Psoas muscle (tissue), 8 donors: Measurements from ENCODE around the gene MDFIC2. TPM values are rescaled to one million over a fixed set of nuclear protein-coding genes. Genes with fewer than 3 reads are reported as not detected.

Experiments
- ATAC-seq, 4 donors: fragments of 200-7000 bp; cut with Tn5 transposase; one replicate each; pipeline ENCODE4 v1.9.1; 2020; ENCODE audit warnings: moderate library complexity in 3 of 4, mild to moderate bottlenecking in 2 of 4
- DNase-seq, 2 donors: peaks; one replicate each; pipeline ENCODE4 v3.0.0-alpha.2; 2020
- H3K27ac ChIP-seq: fragments of 200-600 bp; one replicate; pipeline ENCODE4 v1.8.0; 2022
- H3K27me3 ChIP-seq, 3 donors: fragments of 200-600 bp in 1 of 3; one replicate each; pipeline versions ENCODE4 v1.6.1 to v1.8.0; 2013 to 2022; ENCODE audit warnings: low read length in 2 of 3, mild to moderate bottlenecking in 2 of 3, moderate library complexity in 1 of 3; ENCODE audit not compliant: insufficient read depth in 3 of 3
- H3K36me3 ChIP-seq, 2 donors: fragments of 200-600 bp in 1 of 2; one replicate each; pipeline versions ENCODE4 v1.6.1 to v1.8.0; 2013 to 2022; ENCODE audit warnings: low read depth in 1 of 2, mild to moderate bottlenecking in 1 of 2, moderate library complexity in 1 of 2; ENCODE audit not compliant: insufficient read depth in 1 of 2
- H3K4me1 ChIP-seq: fragments of 200-600 bp; one replicate; pipeline ENCODE4 v1.8.0; 2022
- H3K4me3 ChIP-seq: fragments of 200-600 bp; one replicate; pipeline ENCODE4 v1.8.0; 2022; ENCODE audit warnings: mild to moderate bottlenecking
- H3K9me3 ChIP-seq: fragments of 200-600 bp; one replicate; pipeline ENCODE4 v1.8.0; 2022
- CTCF ChIP-seq: fragments of 200-600 bp; IDR thresholded peaks from one replicate; pipeline ENCODE4 v1.8.0; 2022; ENCODE audit warnings: antibody characterized with exemption
- WGBS, 3 donors: extraction: QIAGEN DNeasy Blood & Tissue Kit; methylation state at CpG; one replicate each; pipeline versions ENCODE4 v1.1.6 to v1.1.7; 2013; 5-methylcytosine and 5-hydroxymethylcytosine counted together
- intact Hi-C, 2 donors: fragments of 100-400 bp; cut with DNase I; formaldehyde crosslinking; loops; one replicate each; pipeline versions ENCODE4 v1.11.0 to v1.14.2; 2022
- polyA plus RNA-seq, 3 donors: library from polyadenylated mRNA; stranded (reverse); fragments of 200-250 nt; gene quantifications; one replicate each; pipeline ENCODE4 v1.2.3, GENCODE V29; 2013
- total RNA-seq, 4 donors: library from RNA; stranded (reverse); fragmentation: NEBNext Ultra II Directional in 2 of 4; extraction: Animal tissue kit (Norgen Biotek cat#: 25700) in 2 of 4; gene quantifications; one replicate each; pipeline versions ENCODE4 v1.2.1 to v1.2.4, GENCODE V29; 2021 to 2023
- donor health status: healthy with polysubstance abuse.
- donor health status: DM: no; HTN: no; CAD: no; lungs with moderate emphysema.
- donor health status: Bipolar disorder and iron deficiency.
- donor health status: healthy.
- donor health status: DM: yes; HTN: yes; CAD: no.
- donor health status: DM: no; HTN: no; CAD: no.
- donor health status: DM: no; HTN: no; CAD: no.
- donor health status: DM: yes; HTN: yes; CAD: no.

The MDFIC2 gene
- total and polyA plus RNA-seq, 7 donors: not detected

GRCh38 chr3:70273492-70273891 is 38.9 kb downstream of the MDFIC2 start:
- intact Hi-C loops: no loop called here
- Histone ChIP-seq H3K4me3 (no peak overlapping the region), H3K4me1 (no peaks in the 10 kb centered on the region), H3K9me3 (no peaks in the 10 kb centered on the region), H3K27ac (no peak overlapping the region), H3K27me3 (no peaks in the 10 kb centered on the region), H3K36me3 (no peaks in the 10 kb centered on the region)
- ATAC-seq (no peak), DNase-seq (no peak)
- no peak for TF ChIP-seq CTCF

DNA sequence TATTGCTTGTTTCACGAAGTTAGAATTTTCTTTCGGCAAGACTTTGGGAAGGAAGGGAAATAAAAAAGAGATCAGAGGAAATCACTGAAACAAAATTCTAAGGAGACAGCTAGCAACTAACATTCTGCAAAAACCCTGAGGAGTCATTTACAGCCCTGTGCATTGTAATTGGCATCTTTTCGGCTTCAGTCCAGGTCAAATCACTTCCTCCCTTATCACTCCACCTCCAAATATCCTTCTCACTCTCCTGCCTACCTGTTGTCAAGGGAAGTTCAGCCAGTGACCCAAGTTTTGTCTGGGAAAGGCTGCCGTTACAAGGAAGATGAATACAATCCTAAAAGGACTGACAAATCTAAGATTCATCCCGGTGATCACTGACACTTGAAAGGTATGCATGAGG is 39.6 kb downstream of the MDFIC2 start:
- no peaks in the 10 kb centered on the region for H3K27me3 ChIP-seq
- no peak overlapping the region for H3K27ac ChIP-seq
- H3K4me1 ChIP-seq: no peaks in the 10 kb centered on the region
- no peaks in the 10 kb centered on the region for H3K36me3 ChIP-seq
- H3K4me3 ChIP-seq: no peak overlapping the region
- intact Hi-C loops: no loop called here
- H3K9me3 ChIP-seq: no peaks in the 10 kb centered on the region
- TF ChIP-seq CTCF: no peak
- ATAC-seq (no peak), DNase-seq (no peak)
- WGBS, 3 donors: 72 to 77% (median 75%) methylated on average over 5 of the region's 5 CpGs

DNA sequence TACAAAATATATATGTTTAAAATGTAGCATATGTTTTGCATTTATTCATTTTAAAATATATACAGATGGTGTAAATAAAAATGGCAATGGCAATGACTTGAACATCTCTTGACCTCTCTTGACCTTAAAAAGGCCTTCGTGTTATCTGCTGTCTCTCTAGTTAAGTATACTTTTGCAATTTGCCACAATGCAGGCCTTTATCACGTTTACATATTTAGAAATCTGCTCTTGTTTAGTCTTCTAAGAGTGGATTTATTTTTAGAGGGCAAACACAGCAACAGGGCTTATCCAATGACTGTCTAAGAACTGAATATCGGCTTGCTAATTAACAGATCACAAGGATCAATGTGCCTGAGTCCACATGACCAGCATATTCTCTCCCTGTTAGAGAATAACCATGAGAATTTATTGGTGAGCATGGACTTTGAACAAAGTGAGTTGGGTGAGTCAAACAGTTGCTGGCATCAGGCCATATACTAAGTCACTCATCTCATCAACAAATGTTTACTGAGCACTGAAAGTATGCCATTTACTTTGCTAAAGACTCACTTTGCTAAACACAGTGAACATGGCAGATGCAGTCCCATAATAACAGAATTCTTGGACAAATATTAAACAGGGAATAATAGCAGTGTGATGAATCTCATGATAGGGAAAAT is 48.2 kb downstream of the MDFIC2 start:
- H3K9me3 ChIP-seq: no peaks in the 10 kb centered on the region
- H3K36me3 ChIP-seq: no peaks in the 10 kb centered on the region
- H3K27ac ChIP-seq: no peak overlapping the region
- H3K27me3 ChIP-seq: no peaks in the 10 kb centered on the region
- ATAC-seq (no peak), DNase-seq (no peak)
- intact Hi-C loops: no loop called here
- no peak for TF ChIP-seq CTCF
- 63 to 76% (median 68%) methylated on average over 3 of the region's 3 CpGs for WGBS, 3 donors
- no peaks in the 10 kb centered on the region for H3K4me1 ChIP-seq
- no peak overlapping the region for H3K4me3 ChIP-seq

DNA sequence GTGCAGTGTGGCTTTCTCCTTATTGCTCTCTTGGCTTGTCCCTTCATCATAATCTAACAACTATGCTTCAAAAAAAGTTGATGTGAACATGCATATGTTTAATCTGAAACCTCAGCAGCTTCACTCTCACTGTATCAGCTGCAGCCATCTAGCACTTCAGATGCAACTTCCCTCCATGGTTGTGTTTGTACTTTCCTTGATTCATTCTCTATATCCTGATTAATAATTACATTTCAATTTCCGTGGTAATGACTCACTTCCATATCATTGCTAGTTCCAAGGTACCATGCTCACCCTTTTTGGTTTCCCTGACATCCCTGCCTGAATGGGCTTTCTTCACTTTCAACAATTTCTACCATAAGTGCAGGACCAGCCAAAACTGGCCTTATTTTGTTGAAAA is 51.2 kb downstream of the MDFIC2 start:
- Histone ChIP-seq H3K27me3 (no peaks in the 10 kb centered on the region), H3K27ac (no peak overlapping the region), H3K4me3 (no peak overlapping the region), H3K9me3 (no peaks in the 10 kb centered on the region), H3K4me1 (no peaks in the 10 kb centered on the region), H3K36me3 (no peaks in the 10 kb centered on the region)
- intact Hi-C loops: no loop called here
- DNase-seq (no peak), ATAC-seq (no peak)
- no peak for TF ChIP-seq CTCF
- WGBS, 3 donors: 71 to 86% (median 82%) methylated on average over 1 of the region's 1 CpG

DNA sequence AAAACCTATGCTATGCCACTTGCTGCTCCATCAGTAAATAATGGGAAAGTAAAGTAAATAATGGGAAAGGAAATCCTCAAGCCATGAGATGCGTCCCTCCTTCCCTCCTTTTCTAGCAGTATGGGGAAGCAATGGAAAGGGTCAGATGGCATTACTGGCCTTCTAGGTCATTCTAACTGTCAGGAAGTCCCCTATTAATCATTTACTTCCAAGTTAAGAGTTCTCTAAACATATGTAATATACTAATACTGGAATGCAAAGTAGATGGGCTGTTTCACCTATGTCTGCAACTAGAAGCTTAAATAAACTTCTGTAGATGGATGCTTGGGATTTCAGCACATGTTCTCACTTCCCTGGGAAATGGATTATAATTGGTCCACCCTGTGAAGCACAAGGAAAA is 55.9 kb downstream of the MDFIC2 start:
- ATAC-seq (no peak), DNase-seq (no peak)
- Histone ChIP-seq H3K9me3 (no peaks in the 10 kb centered on the region), H3K4me3 (no peak overlapping the region), H3K4me1 (no peaks in the 10 kb centered on the region), H3K36me3 (no peaks in the 10 kb centered on the region), H3K27me3 (no peaks in the 10 kb centered on the region), H3K27ac (no peak overlapping the region)
- no peak for TF ChIP-seq CTCF
- 73 to 83% (median 79%) methylated on average over 1 of the region's 1 CpG for WGBS, 3 donors
- intact Hi-C loops: no loop called here
